ENCODE data around the gene KMT5C. TPM values are rescaled to one million over a fixed set of nuclear protein-coding genes. Genes with fewer than 3 reads are reported as not detected.

The KMT5C gene
- total and polyA plus RNA-seq, 11 donors: 3.3 to 10.8 (median 6.2) TPM

- intact Hi-C loops (cut with DNase I): loop anchor here in 4 of 10 donors (1.0 to 5.0 kb wide), 5 partner anchors 38 to 81 kb away; partner anchors contain the start of genes RPL28 (in 3 of the 4), PPP6R1 (in 2 of the 4), BRSK1 (in 1 of the 4) and HSPBP1 (in 1 of the 4)
- H3K27me3 ChIP-seq: peaks cover 0 to under 1% (median 0%) of the 10 kb centered on the region in 9 donors
- H3K36me3 ChIP-seq: peaks cover 0 to 26% (median 11%) of the 10 kb centered on the region in 9 donors
- peak overlapping the region; percentile 33 to 94 (median 72) for H3K4me3 ChIP-seq
- 2 to 5% (median 5%) methylated on average over 30 to 44 of the region's 44 CpGs for WGBS, 4 donors
- peak overlapping the region; percentile 43 to 94 (median 88) for H3K27ac ChIP-seq
- peaks cover 0 to 29% (median 16%) of the 10 kb centered on the region in 12 donors for H3K4me1 ChIP-seq
- no peak for DNase-seq
- H3K9me3 ChIP-seq: no peaks in the 10 kb centered on the region
- TF ChIP-seq, protein P1, sequence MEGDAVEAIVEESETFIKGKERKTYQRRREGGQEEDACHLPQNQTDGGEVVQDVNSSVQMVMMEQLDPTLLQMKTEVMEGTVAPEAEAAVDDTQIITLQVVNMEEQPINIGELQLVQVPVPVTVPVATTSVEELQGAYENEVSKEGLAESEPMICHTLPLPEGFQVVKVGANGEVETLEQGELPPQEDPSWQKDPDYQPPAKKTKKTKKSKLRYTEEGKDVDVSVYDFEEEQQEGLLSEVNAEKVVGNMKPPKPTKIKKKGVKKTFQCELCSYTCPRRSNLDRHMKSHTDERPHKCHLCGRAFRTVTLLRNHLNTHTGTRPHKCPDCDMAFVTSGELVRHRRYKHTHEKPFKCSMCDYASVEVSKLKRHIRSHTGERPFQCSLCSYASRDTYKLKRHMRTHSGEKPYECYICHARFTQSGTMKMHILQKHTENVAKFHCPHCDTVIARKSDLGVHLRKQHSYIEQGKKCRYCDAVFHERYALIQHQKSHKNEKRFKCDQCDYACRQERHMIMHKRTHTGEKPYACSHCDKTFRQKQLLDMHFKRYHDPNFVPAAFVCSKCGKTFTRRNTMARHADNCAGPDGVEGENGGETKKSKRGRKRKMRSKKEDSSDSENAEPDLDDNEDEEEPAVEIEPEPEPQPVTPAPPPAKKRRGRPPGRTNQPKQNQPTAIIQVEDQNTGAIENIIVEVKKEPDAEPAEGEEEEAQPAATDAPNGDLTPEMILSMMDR (IDR thresholded peaks at IDR 0.05): no peak
- TF ChIP-seq POLR2A (IDR thresholded peaks at IDR 0.05): peak in 1 of 2 donors; percentile 96
- no peak for ATAC-seq
These were observed 460 bp downstream of the KMT5C start for GRCh38 chr19:55339889-55340783.

GRCh38 chr19:55340784-55341147 is 1.1 kb downstream of the KMT5C start:
- Histone ChIP-seq H3K4me1 (peaks cover 0 to 34% (median 16%) of the 10 kb centered on the region in 12 donors), H3K27ac (peak overlapping the region in 3 of 12 donors; percentile 88 to 94 (median 94)), H3K9me3 (no peaks in the 10 kb centered on the region), H3K4me3 (peak overlapping the region in 11 of 12 donors; percentile 52 to 94 (median 74)), H3K36me3 (peaks cover 0 to 26% (median 11%) of the 10 kb centered on the region in 9 donors), H3K27me3 (no peaks in the 10 kb centered on the region)
- WGBS, 4 donors: 3 to 8% (median 5%) methylated on average over 24 of the region's 24 CpGs
- no peak for DNase-seq
- no peak for ATAC-seq
- intact Hi-C loops (cut with DNase I): no loop called here
- TF ChIP-seq, protein P1 (IDR thresholded peaks at IDR 0.05): peak in 1 of 12 donors; percentile 5
- no peak for TF ChIP-seq POLR2A (IDR thresholded peaks at IDR 0.05)

- no peaks in the 10 kb centered on the region for H3K9me3 ChIP-seq
- no peaks in the 10 kb centered on the region for H3K27me3 ChIP-seq
- H3K27ac ChIP-seq: peak overlapping the region in 2 of 12 donors; percentile 29 to 94
- H3K4me1 ChIP-seq: peaks cover 0 to 36% (median 16%) of the 10 kb centered on the region in 12 donors
- ATAC-seq: peak in 1 of 4 donors; percentile 16
- DNase-seq: peak; percentile 73 to 83 (median 81)
- TF ChIP-seq POLR2A (IDR thresholded peaks at IDR 0.05): no peak
- TF ChIP-seq, protein P1 (IDR thresholded peaks at IDR 0.05): no peak
- WGBS, 4 donors: 3 to 12% (median 7%) methylated on average over 4 to 15 of the region's 15 CpGs
- peaks cover 0 to 26% (median 11%) of the 10 kb centered on the region in 9 donors for H3K36me3 ChIP-seq
- H3K4me3 ChIP-seq: peak overlapping the region in 11 of 12 donors; percentile 52 to 94 (median 74)
- intact Hi-C loops (cut with DNase I): no loop called here
These were observed 1.5 kb downstream of the KMT5C start for GRCh38 chr19:55341171-55341588.
